WTC11 (cell line): ENCODE measurements around the gene ZNF548. TPM values are rescaled to one million over a fixed set of nuclear protein-coding genes. Genes with fewer than 3 reads are reported as not detected.

Experiments
- ATAC-seq: fragments of 200-7000 bp; cut with Tn5 transposase; 2 replicates; pipeline ENCODE4 v1.10.0; 2021; ENCODE audit warnings: mild to moderate bottlenecking, moderate library complexity
- CTCF ChIA-PET: fragments of 300-600 bp; sonication (Branson Sonifier 250); formaldehyde crosslinking; loops from one replicate; lab custom pipeline; 2021; ENCODE audit warnings: antibody characterized with exemption; lab: Charles Lee
- POLR2A ChIA-PET: fragments of 350-600 bp; sonication (Branson Sonifier 250); formaldehyde crosslinking; loops from one replicate; lab custom pipeline; 2021; ENCODE audit warnings: antibody characterized with exemption; lab: Charles Lee
- DNase-seq: peaks from one replicate; pipeline ENCODE4 v3.0.0; 2021; ENCODE audit warnings: low spot score
- H3K27ac Mint-ChIP-seq: 2 replicates; pipeline ENCODE4 v1.8.0; 2021; ENCODE audit warnings: mixed read lengths
- H3K27me3 Mint-ChIP-seq: 2 replicates; pipeline ENCODE4 v1.8.0; 2021; ENCODE audit warnings: low read depth, mild to moderate bottlenecking, moderate library complexity, mixed read lengths
- H3K36me3 Mint-ChIP-seq: 2 replicates; pipeline ENCODE4 v1.8.0; 2021; ENCODE audit warnings: mixed read lengths
- H3K4me1 Mint-ChIP-seq: 2 replicates; pipeline ENCODE4 v1.8.0; 2022; ENCODE audit warnings: mixed read lengths
- H3K4me3 Mint-ChIP-seq: 2 replicates; pipeline ENCODE4 v1.8.0; 2021; ENCODE audit warnings: mild to moderate bottlenecking, moderate library complexity, mixed read lengths
- H3K9me3 Mint-ChIP-seq: 2 replicates; pipeline ENCODE4 v1.8.0; 2021; ENCODE audit warnings: mixed read lengths
- total RNA-seq: library from RNA; stranded (reverse); gene quantifications from 3 replicates; pipeline ENCODE4 v1.2.3, GENCODE V29; 2021
- TF ChIP-seq, protein P1 (sequence below): sonication (generic); formaldehyde crosslinking; IDR thresholded peaks from 2 replicates; pipeline ENCODE4 v1.8.0; 2023; ENCODE audit warnings: mild to moderate bottlenecking, missing genetic modification reagents

ZNF548 gene
- total RNA-seq, 1 experiment from 2014 or later: 11.3 TPM

DNA sequence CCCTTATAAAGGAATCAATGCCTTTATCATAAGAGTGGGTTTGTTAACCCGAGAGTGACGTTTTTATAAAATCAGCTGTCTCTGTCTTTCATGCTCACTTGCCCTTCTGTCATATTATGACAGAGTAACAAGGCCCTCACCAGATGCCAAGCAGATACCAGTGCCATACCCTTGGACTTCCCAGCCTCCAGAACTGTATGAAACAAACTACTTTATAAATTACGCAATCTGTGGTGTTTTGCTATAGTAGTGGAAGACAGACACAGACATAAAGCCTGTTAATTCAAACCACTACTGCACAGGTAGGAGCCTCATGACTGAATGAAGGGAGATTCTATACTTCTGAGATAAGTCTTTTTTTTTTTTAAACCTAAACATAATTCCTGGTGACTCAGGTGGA, 62.7 kb downstream of the ZNF548 start:
- Mint-ChIP-seq H3K4me3 (no peak overlapping the region), H3K36me3 (peaks cover 5% of the 10 kb centered on the region), H3K27ac (no peak overlapping the region), H3K4me1 (no peaks in the 10 kb centered on the region), H3K27me3 (no peaks in the 10 kb centered on the region), H3K9me3 (peaks cover 11% of the 10 kb centered on the region)
- ATAC-seq (no peak), DNase-seq (no peak)
- TF ChIP-seq, protein P1, sequence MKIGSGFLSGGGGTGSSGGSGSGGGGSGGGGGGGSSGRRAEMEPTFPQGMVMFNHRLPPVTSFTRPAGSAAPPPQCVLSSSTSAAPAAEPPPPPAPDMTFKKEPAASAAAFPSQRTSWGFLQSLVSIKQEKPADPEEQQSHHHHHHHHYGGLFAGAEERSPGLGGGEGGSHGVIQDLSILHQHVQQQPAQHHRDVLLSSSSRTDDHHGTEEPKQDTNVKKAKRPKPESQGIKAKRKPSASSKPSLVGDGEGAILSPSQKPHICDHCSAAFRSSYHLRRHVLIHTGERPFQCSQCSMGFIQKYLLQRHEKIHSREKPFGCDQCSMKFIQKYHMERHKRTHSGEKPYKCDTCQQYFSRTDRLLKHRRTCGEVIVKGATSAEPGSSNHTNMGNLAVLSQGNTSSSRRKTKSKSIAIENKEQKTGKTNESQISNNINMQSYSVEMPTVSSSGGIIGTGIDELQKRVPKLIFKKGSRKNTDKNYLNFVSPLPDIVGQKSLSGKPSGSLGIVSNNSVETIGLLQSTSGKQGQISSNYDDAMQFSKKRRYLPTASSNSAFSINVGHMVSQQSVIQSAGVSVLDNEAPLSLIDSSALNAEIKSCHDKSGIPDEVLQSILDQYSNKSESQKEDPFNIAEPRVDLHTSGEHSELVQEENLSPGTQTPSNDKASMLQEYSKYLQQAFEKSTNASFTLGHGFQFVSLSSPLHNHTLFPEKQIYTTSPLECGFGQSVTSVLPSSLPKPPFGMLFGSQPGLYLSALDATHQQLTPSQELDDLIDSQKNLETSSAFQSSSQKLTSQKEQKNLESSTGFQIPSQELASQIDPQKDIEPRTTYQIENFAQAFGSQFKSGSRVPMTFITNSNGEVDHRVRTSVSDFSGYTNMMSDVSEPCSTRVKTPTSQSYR (CRISPR knock-in tag): no peak
- POLR2A ChIA-PET: no interaction called here
- CTCF ChIA-PET: no interaction called here

Other genes with a start within 250 kb of the ZNF548 start
- gene ZIM3, start 244.7 kb upstream of the ZNF548 start, total RNA-seq: not detected in 3 replicates
- gene DUXA, start 222.4 kb upstream of the ZNF548 start, total RNA-seq: not detected in 3 replicates
- gene ZNF264, start 198.4 kb upstream of the ZNF548 start, total RNA-seq: 24.0 to 27.0 TPM (median 26.6 TPM) in 3 replicates
- 3.6 to 6.7 TPM (median 5.1 TPM) in 3 replicates for gene AURKC, start 158.8 kb upstream of the ZNF548 start, total RNA-seq
- gene ZNF805, start 149.2 kb upstream of the ZNF548 start, total RNA-seq: 16.1 to 18.2 TPM (median 17.9 TPM) in 3 replicates
- 50.8 to 62.9 TPM (median 52.2 TPM) in 3 replicates for gene ZNF460, start 109.4 kb upstream of the ZNF548 start, total RNA-seq
- gene ZNF543, start 69.4 kb upstream of the ZNF548 start, total RNA-seq: 8.3 to 8.9 TPM (median 8.4 TPM) in 3 replicates
- 10.4 to 11.0 TPM (median 10.8 TPM) in 3 replicates for gene ZNF304, start 38.6 kb upstream of the ZNF548 start, total RNA-seq
- gene TRAPPC2B, start 26.3 kb upstream of the ZNF548 start, total RNA-seq: 10.5 to 11.7 TPM (median 10.5 TPM) in 3 replicates
- gene ZNF547, start 26.3 kb upstream of the ZNF548 start, total RNA-seq: 2.3 to 2.7 TPM (median 2.4 TPM) in 3 replicates
- gene ZNF17, start 21.3 kb downstream of the ZNF548 start, total RNA-seq: 6.7 to 10.3 TPM (median 7.7 TPM) in 3 replicates
- gene ZNF749, start 45.5 kb downstream of the ZNF548 start, total RNA-seq: 32.3 to 34.7 TPM (median 34.6 TPM) in 3 replicates
- 0.73 to 0.89 TPM (median 0.83 TPM) in 3 replicates for gene VN1R1, start 67.3 kb downstream of the ZNF548 start, total RNA-seq
- 13.1 to 15.0 TPM (median 14.0 TPM) in 3 replicates for gene ZNF772, start 87.7 kb downstream of the ZNF548 start, total RNA-seq
- 9.0 to 11.3 TPM (median 9.1 TPM) in 3 replicates for gene ZNF419, start 97.9 kb downstream of the ZNF548 start, total RNA-seq
- 6.3 to 8.6 TPM (median 6.8 TPM) in 3 replicates for gene ZNF773, start 110.1 kb downstream of the ZNF548 start, total RNA-seq
- 8.8 to 9.7 TPM (median 9.2 TPM) in 3 replicates for gene ZNF549, start 137.5 kb downstream of the ZNF548 start, total RNA-seq
- 13.0 to 17.5 TPM (median 15.5 TPM) in 3 replicates for gene ZNF550, start 170.0 kb downstream of the ZNF548 start, total RNA-seq
- 8.3 to 10.0 TPM (median 9.1 TPM) in 3 replicates for gene ZNF416, start 189.1 kb downstream of the ZNF548 start, total RNA-seq
- gene ZIK1, start 194.3 kb downstream of the ZNF548 start, total RNA-seq: 30.0 to 31.5 TPM (median 31.1 TPM) in 3 replicates
- gene ZNF530, start 210.0 kb downstream of the ZNF548 start, total RNA-seq: 10.4 to 12.0 TPM (median 11.2 TPM) in 3 replicates
- gene ZNF134, start 224.4 kb downstream of the ZNF548 start, total RNA-seq: 46.8 to 53.1 TPM (median 52.5 TPM) in 3 replicates
- gene ZNF211, start 243.3 kb downstream of the ZNF548 start, total RNA-seq: 13.5 to 17.6 TPM (median 14.3 TPM) in 3 replicates